Measurements from ENCODE around the gene WEE2.

WEE2 gene

DNA sequence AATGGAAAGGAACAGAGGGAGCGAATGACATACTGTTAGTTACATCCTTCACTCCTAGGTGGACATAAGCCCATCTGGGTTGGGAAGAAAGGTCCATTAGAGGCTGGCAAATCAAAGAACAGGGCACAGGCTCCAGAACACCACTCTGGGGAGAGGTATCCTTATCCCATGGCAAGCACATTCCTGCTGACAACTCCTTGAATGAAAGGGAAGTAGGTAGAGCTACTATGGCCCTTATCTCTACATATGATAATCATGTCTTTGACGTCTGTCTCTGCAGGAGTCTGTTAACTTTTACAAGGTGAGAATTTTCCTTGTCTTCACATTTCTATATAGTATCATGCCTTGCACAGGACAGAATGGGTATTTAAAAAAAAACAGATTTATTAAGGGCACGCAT lies 16.6 kb upstream of the WEE2 start:
- no peak for DNase-seq (ENCODE audit: low spot score)

DNA sequence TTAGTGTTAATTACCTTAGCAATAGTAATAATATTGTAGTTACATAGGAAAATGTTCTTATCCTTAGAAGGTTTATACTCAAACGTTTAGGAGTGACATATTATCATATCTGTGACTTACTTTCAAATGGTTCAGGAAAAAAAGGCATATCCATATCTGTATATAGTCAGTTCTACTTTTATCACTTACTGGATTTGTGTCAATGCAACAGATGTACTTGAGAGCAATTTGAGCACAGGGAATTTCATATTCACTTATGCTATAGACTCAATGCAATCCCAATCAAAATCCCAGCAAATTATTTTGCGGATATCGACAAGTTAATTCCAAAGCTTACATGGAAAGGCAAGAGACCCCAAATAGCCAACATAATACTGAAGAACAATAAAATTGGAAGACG lies 16.2 kb upstream of the WEE2 start:
- no peak for DNase-seq (ENCODE audit: low spot score)

DNA sequence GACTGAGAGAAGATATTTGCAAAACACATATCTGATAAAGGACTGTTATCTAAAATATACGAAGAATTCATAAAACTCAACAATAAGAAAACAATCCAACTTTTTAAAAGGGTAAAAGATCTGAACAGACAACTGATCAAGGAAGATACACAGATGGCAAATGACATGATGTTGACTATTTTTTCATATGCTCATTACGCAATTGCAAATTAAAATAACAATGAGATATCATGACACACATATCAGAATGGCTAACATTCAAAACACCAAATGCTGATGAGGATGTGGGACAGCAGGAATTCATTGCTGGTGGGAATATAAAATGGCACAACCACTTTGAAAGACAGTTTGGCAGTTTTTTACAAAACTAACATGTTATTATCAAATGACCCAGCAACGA lies 15.1 kb upstream of the WEE2 start:
- no peak for DNase-seq (ENCODE audit: low spot score)

DNA sequence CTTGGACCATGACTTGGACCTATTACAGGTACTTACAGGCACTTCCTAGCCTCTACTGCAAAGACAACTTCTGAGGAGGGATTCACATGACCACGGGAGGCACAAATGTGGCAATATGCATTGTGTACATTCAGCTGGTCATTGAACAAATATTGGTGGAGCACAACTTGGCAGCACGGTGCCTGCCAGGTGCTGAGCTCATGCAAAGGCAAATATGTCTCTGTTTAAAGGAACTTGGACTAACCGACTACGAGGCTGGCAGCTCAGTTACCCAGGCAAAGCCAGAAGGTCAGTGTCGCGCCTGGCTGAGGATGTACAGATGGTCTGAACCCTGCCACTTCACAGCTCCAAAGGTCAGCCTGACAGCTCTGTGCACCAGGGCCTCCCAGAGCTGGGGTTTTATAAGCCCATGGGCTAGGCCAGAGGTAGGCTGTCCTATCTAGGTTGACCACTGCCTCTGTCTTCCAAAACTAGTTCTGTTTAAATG lies 12.3 kb upstream of the WEE2 start:
- no peak for DNase-seq (ENCODE audit: low spot score)

DNA sequence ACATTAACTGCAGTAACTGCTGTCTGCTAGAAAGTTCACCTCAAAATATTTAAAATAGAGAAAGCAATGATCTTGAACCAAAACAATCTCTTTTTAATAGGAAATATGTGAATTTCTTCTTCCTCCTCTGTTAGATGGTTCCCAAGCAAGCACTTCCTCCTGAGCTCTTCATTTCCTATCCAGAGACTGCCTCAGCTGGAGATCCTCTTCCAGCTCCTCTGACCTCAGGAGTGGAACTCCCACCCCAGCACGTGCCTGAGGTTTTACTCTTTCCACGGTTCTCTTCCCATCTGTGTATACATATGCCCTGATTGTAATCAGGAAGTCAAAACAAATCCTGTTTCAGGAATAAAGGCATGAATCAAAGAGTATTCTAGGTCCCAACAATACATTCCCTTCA lies 11.8 kb upstream of the WEE2 start:
- no peak for DNase-seq (ENCODE audit: low spot score)

DNA sequence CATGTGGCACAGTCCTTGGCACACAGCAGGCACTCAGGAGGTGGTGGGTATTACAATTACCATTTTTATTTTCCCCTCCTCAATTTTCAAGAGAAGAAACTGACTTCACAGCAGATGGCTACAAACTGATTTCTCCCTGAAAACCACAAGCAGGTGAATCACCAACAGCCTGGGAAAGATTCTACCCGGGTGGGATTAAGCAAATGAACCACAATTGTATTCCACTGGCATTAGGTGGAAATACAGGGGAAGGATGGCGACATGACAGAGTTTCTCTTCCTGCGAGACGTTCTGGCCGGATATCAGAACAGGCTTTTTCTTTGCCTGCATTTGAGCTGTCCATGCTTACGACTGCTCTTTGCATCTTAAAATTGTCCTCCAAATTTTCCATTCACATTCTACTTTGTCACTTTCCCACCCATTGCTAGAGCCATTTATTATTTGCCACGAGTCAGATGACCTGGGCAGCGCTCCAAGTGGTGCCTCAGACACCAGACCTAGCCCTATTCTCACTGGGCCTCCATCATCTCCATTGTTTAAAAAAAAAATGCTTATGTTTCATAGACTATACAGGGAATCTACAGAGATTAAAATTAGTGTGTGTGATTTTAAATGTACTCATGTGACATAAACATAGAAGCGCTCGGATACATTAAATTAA lies 10.8 kb upstream of the WEE2 start:
- no peak for DNase-seq (ENCODE audit: low spot score)

DNA sequence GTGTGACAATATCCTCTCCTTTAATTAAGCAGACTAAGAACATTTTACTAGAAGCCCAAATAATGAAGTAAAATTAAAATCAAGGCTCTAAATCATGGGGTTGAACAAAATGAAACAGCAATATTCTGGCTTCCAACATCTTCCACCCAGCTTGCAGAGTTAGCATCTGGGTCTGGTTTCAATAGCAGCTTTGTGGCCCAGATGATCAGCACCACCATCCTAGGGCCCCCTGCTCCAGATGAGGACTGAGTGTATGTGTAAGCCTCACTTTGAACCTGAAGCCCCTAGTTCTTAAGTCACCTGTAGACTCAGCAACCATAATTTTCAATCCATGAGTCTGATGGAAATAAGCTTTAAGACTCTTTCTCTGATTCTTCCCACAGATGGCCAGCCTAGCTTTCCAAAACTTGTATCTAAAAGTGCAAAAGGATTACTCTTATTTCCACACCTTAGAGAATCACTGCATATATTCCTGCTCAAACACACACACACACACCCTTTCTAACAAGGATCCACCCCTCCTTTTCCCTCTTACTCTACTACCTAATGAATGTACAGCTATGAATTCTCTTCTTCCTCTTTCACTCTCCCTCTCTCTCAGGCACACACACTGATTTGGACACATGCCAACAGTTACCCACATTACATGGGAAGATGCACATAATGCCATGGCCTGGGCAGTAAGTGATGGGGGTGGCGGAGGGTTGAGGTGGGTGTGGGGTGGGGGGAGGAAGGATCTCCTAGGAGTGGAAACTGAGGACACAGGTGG lies 9.7 kb upstream of the WEE2 start:
- peak; percentile 11 for DNase-seq (ENCODE audit: low spot score)

DNA sequence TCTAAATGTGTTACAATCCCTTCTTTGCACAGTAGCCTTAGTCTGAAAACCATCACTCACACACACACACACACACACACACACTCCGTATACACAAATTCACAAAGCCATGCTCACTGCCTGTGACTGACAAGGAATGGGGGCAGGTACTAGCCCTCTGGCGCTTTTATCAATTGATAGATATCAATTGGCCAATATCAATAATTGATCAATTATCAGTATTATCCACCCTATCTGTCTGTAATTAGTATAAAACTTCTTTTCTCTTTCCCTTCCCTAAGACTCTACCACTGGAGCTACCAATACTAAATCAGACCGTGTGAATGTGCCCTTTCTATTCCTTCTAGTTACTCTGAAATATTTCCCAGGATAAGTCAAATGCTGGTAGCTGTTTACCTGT lies 8.3 kb upstream of the WEE2 start:
- DNase-seq (ENCODE audit: low spot score): no peak

DNA sequence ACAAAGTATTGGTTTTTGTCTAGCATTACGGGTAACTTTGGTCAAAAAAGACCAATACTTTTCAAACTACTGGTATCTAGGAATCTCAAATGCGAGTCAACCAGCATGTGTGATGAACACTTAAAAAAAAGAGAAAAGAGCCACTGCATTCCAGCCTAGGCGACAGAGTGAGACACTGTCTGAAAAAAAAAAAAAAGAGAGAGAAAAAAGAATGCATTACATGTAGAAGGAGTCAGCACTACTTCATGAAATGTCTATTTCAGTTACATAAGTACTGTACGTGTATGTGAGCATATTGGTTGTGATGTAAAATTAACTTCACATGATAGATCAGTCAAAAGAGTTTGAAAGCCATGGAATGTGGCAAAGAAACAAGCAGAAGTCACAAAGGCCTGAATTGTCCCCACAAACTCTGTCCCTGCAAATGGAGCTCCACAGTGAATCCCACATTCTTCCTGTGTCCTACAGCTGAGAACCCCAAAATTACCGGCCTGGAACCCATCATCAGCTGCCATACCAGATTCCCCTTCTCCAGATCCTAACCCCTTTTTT lies 7.8 kb upstream of the WEE2 start:
- no peak for DNase-seq (ENCODE audit: low spot score)

DNA sequence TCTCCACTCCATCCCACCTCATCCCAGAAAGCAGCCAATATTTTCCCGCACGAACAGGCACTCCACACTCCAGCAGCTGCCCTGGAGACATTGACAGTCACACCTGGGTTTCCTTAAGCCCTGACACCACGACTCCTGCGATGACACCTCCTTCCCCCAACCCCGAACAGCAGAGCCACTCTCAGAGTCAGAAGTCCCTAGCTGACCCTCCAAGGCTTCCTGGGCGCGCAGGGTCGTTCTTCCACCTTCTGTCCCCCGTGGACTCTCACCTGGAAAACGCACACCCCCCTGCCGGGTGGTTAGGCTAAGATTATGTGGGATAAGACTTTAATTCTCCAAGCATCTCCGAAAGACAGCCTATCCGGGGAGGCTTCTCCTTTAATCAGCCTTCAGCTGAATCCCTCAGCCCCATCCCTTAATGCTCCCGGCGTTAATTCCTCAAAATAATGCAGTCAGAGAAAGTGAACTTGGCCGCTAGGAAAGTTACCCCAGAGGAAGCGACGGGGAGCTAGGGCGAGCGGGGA lies 7.2 kb upstream of the WEE2 start:
- peak; percentile 6 for DNase-seq (ENCODE audit: low spot score)

DNA sequence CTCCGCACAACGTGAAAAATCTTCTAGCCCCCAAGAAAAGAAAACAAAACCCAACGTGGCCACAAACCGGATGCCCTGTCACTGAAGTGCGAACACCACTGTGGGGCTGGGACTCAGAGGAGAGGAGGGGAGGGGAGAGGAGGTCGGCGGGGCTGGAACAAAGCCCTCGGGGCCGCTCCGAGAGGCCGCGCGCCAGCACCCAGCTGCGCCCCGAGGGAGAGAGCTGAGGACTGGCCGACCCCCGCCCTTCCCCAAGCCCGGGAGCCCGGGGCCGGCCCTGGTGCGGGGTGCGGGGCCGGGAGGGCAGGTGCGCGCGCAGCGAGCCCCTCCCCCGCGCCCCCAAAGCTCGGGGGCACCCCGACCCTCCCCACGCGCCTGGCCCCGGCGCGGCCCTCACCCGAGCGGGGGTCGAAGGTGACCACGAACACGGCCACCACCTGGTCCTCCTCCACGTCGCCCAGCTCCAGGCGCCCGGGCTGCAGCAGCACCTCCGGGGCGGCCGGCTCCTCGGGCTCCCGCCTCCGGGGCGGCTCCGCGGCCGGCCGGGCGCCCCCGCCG lies 6.6 kb upstream of the WEE2 start:
- DNase-seq (ENCODE audit: low spot score): peak; percentile 71

DNA sequence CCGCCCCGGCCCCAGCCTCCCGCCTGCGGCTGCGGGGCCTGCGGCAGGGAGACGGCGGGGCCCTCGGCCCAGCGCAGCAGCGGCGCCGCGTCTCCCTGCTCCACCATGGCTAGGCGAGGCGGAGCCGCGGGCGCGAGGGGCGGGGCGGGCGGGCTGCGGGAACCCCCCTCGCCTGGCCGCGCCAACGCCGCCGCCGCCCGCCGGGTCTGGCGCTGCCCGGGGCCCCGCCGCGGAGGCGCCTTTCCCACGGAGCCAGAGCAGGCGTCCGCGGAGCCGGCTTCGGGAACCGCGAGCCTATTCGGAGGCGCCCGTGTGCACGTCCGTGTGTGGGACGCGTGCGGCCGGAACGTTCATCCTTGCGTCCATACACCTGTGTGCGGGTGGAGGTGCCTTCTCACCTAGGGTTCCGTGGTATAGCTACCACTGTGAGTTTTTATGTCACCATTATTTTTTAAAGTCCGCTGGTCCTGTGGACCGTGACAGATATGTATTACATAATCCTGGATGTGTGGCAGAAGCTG lies 6.0 kb upstream of the WEE2 start, which contains the start of gene DENND11:
Gene DENND11, minus strand, starts transcription at position 120 of the 521 bp plus-strand sequence. Its CDS starts 13 bp downstream, at position 107.
- peak; percentile 68 for DNase-seq (ENCODE audit: low spot score)

DNA sequence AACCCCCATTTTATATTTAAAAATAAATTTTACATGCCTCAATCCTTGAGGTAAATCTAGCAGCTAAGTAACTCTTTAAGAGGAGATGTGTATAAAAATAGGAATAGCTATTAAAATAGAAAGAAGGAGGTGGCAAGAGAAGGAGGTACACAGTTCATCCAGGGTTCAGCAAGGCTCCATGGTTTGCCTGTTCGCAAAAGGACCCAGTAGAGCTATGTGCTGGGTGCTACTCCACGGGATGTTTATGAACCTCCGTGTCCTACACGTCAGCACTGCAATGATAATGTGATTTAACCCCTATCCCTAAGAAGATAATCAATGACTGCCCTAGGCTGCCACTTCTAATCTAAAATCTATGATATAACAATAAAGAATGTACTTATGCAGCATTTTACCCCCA lies 5.3 kb upstream of the WEE2 start:
- DNase-seq (ENCODE audit: low spot score): no peak

DNA sequence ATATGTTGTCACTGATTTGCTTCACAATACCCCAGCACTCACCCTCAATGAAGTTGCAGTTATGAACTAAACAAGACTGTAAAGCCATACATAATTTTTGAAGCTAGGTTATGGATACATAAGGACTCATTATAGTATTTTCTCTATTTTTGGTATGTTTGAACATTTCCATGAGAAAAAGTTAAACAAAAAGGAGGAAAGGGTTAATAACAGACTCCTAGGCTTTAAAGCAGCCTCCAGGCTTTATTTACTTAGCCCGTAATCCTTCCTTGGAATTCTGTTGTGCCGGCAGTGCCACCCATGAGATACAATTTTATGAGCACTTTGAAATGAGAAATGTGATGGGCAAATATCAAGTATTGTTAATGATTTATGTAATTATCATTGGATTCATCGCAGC lies 4.0 kb upstream of the WEE2 start:
- DNase-seq (ENCODE audit: low spot score): no peak

DNA sequence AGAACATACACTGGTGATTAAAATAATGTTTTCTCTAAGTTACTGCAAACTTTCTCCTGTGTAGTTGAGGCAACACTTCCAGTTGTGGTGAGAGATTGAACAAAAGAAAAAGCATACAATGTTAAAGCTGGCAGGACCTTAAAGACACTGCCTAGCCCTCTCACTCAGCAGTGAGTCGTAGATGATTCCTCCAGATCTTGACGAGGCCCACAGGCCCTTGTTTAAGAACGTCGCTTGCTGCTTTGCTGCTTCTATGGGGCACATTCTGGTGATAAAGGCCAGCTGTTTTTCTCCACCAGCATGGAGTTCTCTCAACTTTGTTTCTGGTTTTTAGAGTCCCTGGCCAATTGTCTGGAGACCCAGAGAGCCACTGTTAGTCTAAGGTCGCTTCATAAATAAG lies 3.4 kb upstream of the WEE2 start:
- DNase-seq (ENCODE audit: low spot score): no peak

DNA sequence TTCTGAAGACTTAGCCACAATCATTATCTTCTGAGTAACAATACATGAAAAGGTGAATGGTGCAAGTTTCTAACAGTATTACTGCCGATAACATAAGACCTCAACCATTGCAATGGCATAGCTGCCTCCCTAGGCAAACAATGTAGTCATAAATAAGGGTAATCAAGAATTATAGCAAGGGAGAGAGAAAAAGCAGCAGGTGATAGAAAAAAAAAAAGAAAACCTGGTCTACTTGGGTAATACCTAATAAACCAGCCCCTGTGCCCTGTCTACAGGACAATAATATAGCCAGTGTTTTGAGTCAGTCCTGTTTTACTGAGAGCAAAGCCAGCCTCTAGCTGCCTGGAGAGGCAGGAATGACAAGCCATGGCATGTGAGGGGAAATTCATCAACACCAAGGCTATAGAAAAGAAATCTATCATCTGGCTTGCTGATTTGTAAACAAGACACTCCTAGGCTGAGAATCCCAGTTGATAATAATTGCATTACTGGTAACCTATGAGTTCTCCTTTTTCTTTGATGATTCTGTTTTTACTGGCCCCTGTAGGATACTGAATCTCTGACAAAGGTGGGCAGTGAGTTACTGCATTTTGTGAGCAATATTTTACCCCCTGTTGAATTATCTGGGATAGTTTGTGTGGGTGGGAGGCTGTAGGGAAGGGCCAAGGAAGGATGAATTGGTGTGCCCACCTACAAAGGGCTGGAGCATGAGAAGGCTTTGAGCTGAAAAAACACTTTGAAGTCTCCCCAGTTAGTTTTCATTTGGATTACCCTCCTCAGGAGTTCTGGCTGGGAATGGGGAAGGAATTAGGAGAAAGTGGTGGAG lies 1.7 kb upstream of the WEE2 start:
- no peak for DNase-seq (ENCODE audit: low spot score)

DNA sequence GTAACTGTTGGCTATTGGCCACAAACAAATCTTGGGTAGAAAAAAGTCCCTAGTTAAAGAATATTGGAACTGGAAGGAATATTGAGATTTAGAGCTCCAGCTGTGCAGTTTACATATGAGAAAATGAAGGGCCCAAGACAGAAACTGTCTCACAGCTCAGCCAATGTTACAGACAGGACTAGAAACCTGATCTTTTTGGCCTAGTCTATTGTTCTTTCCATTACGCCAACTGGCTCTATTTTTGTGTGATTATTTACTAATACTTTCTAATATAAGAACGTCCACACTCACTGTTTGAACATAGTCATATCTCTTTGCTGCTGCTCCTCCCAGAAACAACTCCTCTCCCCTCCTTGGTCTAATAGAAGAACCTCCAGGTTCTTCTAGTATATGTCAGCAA lies 1.2 kb downstream of the WEE2 start:
- no peak for DNase-seq (ENCODE audit: low spot score)

DNA sequence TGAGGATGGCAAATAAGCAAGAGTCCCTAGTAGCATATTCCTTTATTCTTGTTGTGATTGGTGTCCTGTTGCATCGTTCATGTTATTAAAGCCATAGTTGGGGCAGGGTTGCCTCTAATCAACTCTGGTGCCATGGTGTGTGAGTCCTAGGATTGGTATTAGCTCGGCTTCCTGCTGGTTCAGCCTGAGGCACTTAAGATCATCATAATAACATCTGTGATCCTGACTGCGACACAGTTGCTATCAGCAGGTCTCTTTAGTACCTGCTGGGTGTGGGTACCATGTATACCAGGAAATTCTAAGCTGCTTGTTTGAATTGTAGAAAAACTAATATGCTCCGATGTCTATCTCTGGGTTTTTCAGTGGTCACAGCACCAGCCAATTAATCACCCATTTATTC lies 1.6 kb downstream of the WEE2 start:
- DNase-seq (ENCODE audit: low spot score): no peak

DNA sequence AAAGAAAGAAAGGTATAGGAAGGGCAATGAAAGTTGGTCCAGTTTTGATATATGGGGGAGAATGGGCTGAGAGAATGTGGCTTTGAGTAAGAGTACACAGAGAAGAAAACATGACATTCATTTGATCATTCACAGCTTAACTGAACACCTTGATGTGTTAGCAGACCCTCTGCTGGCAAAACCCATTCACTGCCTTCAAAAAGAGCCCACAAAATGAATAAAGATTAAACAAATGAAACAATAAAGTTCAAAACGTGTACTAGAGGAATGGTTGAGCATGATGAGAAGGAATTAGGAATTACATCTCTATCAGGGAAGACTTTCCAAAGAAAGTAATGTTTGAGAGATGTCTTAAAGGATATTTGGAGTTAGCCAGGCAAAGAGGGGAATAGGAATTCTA lies 2.1 kb downstream of the WEE2 start:
- DNase-seq (ENCODE audit: low spot score): no peak

DNA sequence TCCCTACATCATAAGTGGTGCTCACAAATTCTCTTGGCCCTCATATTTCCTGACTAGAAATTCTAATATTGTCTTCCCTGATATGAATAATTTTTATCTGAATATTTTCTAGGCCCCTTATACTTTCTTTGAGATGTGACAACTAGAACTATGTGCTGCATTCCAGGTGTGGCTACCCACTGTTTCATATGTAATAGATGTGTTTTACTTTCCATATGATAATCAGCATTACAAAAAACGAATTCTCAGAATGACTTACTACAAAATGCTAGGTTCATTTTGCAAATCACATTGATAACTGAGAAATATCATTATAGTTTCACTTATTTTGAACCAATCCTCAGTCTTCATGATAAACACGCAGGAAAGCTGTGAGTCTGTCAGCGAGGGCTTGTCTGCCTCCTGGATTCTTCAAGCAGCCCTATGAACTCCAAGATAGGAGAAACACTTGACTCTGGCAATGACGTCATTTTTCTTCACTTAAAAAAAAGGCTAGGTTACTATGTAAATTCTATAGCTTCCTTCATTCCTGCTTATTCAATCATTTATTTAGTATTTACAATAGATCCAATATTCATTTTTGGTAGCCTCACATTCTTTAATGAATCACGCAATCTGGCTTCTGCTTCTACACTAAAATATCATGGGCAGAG lies 4.6 kb downstream of the WEE2 start:
- DNase-seq (ENCODE audit: low spot score): no peak

DNA sequence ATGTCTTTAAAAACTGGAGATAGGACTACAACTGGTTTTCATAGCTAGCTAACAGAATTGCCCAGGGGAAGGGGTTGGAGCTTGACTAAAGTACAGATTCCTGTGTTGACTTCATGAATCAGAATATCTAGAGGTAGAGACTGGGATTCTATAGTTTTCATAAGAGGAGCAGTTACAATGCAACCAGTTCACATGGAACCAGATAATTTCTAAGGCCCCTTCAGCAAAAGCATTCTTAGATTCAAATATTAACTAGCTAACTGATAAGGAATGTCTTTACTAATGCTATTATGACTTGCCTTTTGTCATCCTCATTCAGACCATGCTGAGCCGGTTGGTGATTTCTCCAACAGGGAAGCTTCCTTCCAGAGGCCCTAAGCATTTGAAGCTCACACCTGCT lies 5.7 kb downstream of the WEE2 start:
- DNase-seq (ENCODE audit: low spot score): no peak
